HG03571 (cell line): ENCODE data around the gene LTC4S.
A peak's percentile ranks its signal among the peaks of the same experiment; 100 is the strongest.

Experiments
- ATAC-seq: cut with Tn5 transposase; IDR thresholded peaks from one replicate; pipeline ENCODE4 v1.9.1; 2021; ENCODE audit not compliant: unreplicated experiment

LTC4S gene

GRCh38 chr5:179795049-179795862 lies 1.5 kb downstream of the LTC4S start:
- ATAC-seq = no peak

- peak; percentile 69 for ATAC-seq
These were observed 2.4 kb downstream of the LTC4S start for GRCh38 chr5:179795863-179796833.

- ATAC-seq = no peak
These were observed 3.3 kb downstream of the LTC4S start for GRCh38 chr5:179796877-179797608.

- ATAC-seq = no peak
These were observed 4.0 kb downstream of the LTC4S start for GRCh38 chr5:179797741-179798140.

- ATAC-seq = no peak
These were observed 4.5 kb downstream of the LTC4S start for GRCh38 chr5:179798144-179798770.

- no peak for ATAC-seq
These were observed 5.2 kb downstream of the LTC4S start for GRCh38 chr5:179798771-179799643.

GRCh38 chr5:179799644-179799973 lies 5.8 kb downstream of the LTC4S start:
- ATAC-seq = no peak

- ATAC-seq = no peak
These were observed 6.4 kb downstream of the LTC4S start for GRCh38 chr5:179800071-179800695.

- ATAC-seq = no peak
These were observed 7.0 kb downstream of the LTC4S start for GRCh38 chr5:179800696-179801201.

- peak; percentile 35 for ATAC-seq
These were observed 7.8 kb downstream of the LTC4S start for GRCh38 chr5:179801304-179802206.

GRCh38 chr5:179802207-179802883 lies 8.6 kb downstream of the LTC4S start:
- ATAC-seq = no peak

- no peak for ATAC-seq
These were observed 9.3 kb downstream of the LTC4S start for GRCh38 chr5:179802950-179803562.

GRCh38 chr5:179803651-179804554 lies 10.1 kb downstream of the LTC4S start:
- ATAC-seq = no peak

- no peak for ATAC-seq
These were observed 10.8 kb downstream of the LTC4S start for GRCh38 chr5:179804555-179804947.

- ATAC-seq = no peak
These were observed 11.3 kb downstream of the LTC4S start for GRCh38 chr5:179805070-179805528.
